Transverse colon (tissue), 4 donors: ENCODE measurements around the gene ADAMTS14. TPM values are rescaled to one million over a fixed set of nuclear protein-coding genes. Genes with fewer than 3 reads are reported as not detected.

Source experiments
- DNase-seq: peaks from one replicate; pipeline ENCODE4 v3.0.0-alpha.2; 2019
- H3K27ac ChIP-seq, 4 donors: fragments of 200-600 bp; sonication (generic); 2 replicates each; pipeline ENCODE4 v1.5.1; 2016 to 2018; ENCODE audit warnings: inconsistent platforms in 4 of 4
- H3K27me3 ChIP-seq: fragments of 200-600 bp; sonication (generic); 2 replicates; pipeline ENCODE4 v1.5.1; 2017; ENCODE audit warnings: inconsistent platforms
- H3K36me3 ChIP-seq, 4 donors: fragments of 200-600 bp; sonication (generic); 2 replicates each; pipeline ENCODE4 v1.5.1; 2017 to 2019; ENCODE audit warnings: inconsistent platforms in 4 of 4
- H3K4me1 ChIP-seq, 4 donors: fragments of 200-600 bp; sonication (generic); 2 replicates each; pipeline ENCODE4 v1.5.1; 2017 to 2020; ENCODE audit warnings: inconsistent platforms in 4 of 4
- H3K4me3 ChIP-seq, 4 donors: fragments of 200-600 bp; sonication (generic); 1 replicate in 1 of 4; 2 replicates in 3 of 4; pipeline versions ENCODE4 v1.5.1 to v1.6.1; 2017 to 2019; ENCODE audit warnings: inconsistent platforms in 4 of 4
- H3K9me3 ChIP-seq, 2 donors: fragments of 200-600 bp; sonication (generic); 2 replicates each; pipeline ENCODE4 v1.5.1; 2017 to 2019; ENCODE audit warnings: inconsistent platforms in 2 of 2
- CTCF ChIP-seq, 5 experiments: fragments of 200-600 bp in 3 of 5; fragments of 450-650 bp in 2 of 5; sonication (generic) in 3 of 5; IDR thresholded peaks; 1 replicate in 2 of 5; 2 replicates in 3 of 5; pipeline ENCODE4 v1.5.1; 2016 to 2017; ENCODE audit warnings: antibody characterized with exemption in 5 of 5, inconsistent platforms in 3 of 5, mild to moderate bottlenecking in 2 of 5, moderate library complexity in 1 of 5
- EP300 ChIP-seq: sonication (generic); formaldehyde crosslinking; IDR thresholded peaks from one replicate; pipeline ENCODE4 v1.6.1; 2017; ENCODE audit warnings: antibody characterized with exemption, low read depth
- POLR2A ChIP-seq: fragments of 450-650 bp; IDR thresholded peaks from one replicate; pipeline ENCODE4 v1.6.1; 2016; ENCODE audit warnings: antibody characterized with exemption, mild to moderate bottlenecking, moderate library complexity
- POLR2AphosphoS5 ChIP-seq, 3 donors: sonication (generic); formaldehyde crosslinking; IDR thresholded peaks; one replicate each; pipeline ENCODE4 v1.6.1; 2016; ENCODE audit warnings: antibody characterized with exemption in 3 of 3
- WGBS, 2 donors: methylation state at CpG; one replicate each; pipeline ENCODE4 v1.1.5; 2018; ENCODE audit warnings: low coverage in 1 of 2; 5-methylcytosine and 5-hydroxymethylcytosine counted together
- in situ Hi-C, 4 donors: fragments of 200-750 bp; cut with MboI; loops; one replicate each; pipeline versions ENCODE4 v1.15.0 to v1.15.1; 2017; ENCODE audit warnings: low sequenced_read_pairs in 3 of 4, low pct_ligation_motif_present in 1 of 4, low pct_unique_long_range_greater_than_20kb in 1 of 4
- intact Hi-C: fragments of 100-400 bp; cut with DNase I; formaldehyde crosslinking; loops from one replicate; pipeline ENCODE4 v1.15.1; 2023; ENCODE audit warnings: low total_unique reads
- total RNA-seq, 4 donors: library from RNA; depleted of rRNA; stranded (reverse); fragments of >200 nt; gene quantifications; one replicate each; pipeline ENCODE4 v1.1.0, GENCODE V29; 2016

Gene ADAMTS14
- total RNA-seq, 4 donors from 2014 or later: 0.95 to 3.8 (median 1.4) TPM

- Histone ChIP-seq H3K27me3 (no peaks in the 10 kb centered on the region), H3K27ac (no peak overlapping the region), H3K36me3 (no peaks in the 10 kb centered on the region), H3K4me3 (no peak overlapping the region), H3K4me1 (no peaks in the 10 kb centered on the region), H3K9me3 (no peaks in the 10 kb centered on the region)
- intact Hi-C loops: no loop called here
- no peak for TF ChIP-seq POLR2AphosphoS5 (IDR thresholded peaks at IDR 0.05)
- no peak for TF ChIP-seq EP300
- no peak for TF ChIP-seq CTCF (IDR thresholded peaks at IDR 0.05)
- no peak for TF ChIP-seq POLR2A
- no peak for DNase-seq
- 0 to 44% methylated on average over 1 to 3 of the region's 3 CpGs for WGBS, 2 donors
- in situ Hi-C loops: loop anchor here in 2 of 4 donors (10.0 to 25.0 kb wide), 2 partner anchors 195 to 288 kb away; no protein-coding TSS in a partner anchor
These were observed 77.9 kb downstream of the ADAMTS14 start for GRCh38 chr10:70750156-70750703.

GRCh38 chr10:70751356-70751755 is 79.0 kb downstream of the ADAMTS14 start:
- in situ Hi-C loops (loop anchor here in 2 of 4 donors (10.0 to 25.0 kb wide), 2 partner anchors 197 to 289 kb away; no protein-coding TSS in a partner anchor), intact Hi-C loops (no loop called here)
- TF ChIP-seq POLR2AphosphoS5 (IDR thresholded peaks at IDR 0.05) (no peak), CTCF (IDR thresholded peaks at IDR 0.05) (no peak), EP300 (no peak), POLR2A (no peak)
- WGBS, 2 donors: 97 to 100% methylated on average over 1 to 9 of the region's 9 CpGs
- no peak overlapping the region for H3K4me3 ChIP-seq
- H3K27ac ChIP-seq: no peak overlapping the region
- no peaks in the 10 kb centered on the region for H3K9me3 ChIP-seq
- no peaks in the 10 kb centered on the region for H3K36me3 ChIP-seq
- no peaks in the 10 kb centered on the region for H3K4me1 ChIP-seq
- H3K27me3 ChIP-seq: no peaks in the 10 kb centered on the region
- no peak for DNase-seq

GRCh38 chr10:70751991-70752390 is 79.7 kb downstream of the ADAMTS14 start:
- TF ChIP-seq CTCF (IDR thresholded peaks at IDR 0.05): no peak
- no peak for TF ChIP-seq POLR2A
- TF ChIP-seq EP300: no peak
- TF ChIP-seq POLR2AphosphoS5 (IDR thresholded peaks at IDR 0.05): no peak
- Histone ChIP-seq H3K36me3 (no peaks in the 10 kb centered on the region), H3K9me3 (no peaks in the 10 kb centered on the region), H3K4me3 (no peak overlapping the region), H3K27me3 (no peaks in the 10 kb centered on the region), H3K4me1 (no peaks in the 10 kb centered on the region), H3K27ac (no peak overlapping the region)
- 94% methylated on average over 14 of the region's 14 CpGs; no CpG with 5 or more reads in 1 of the 2 donors for WGBS, 2 donors
- in situ Hi-C loops: loop anchor here in 2 of 4 donors (10.0 to 25.0 kb wide), 2 partner anchors 197 to 290 kb away; no protein-coding TSS in a partner anchor
- DNase-seq: no peak
- intact Hi-C loops: no loop called here

GRCh38 chr10:70752571-70752970 is 80.3 kb downstream of the ADAMTS14 start:
- intact Hi-C loops (no loop called here), in situ Hi-C loops (loop anchor here in 2 of 4 donors (10.0 to 25.0 kb wide), 2 partner anchors 198 to 290 kb away; no protein-coding TSS in a partner anchor)
- DNase-seq: no peak
- Histone ChIP-seq H3K4me3 (no peak overlapping the region), H3K4me1 (no peaks in the 10 kb centered on the region), H3K9me3 (no peaks in the 10 kb centered on the region), H3K27ac (no peak overlapping the region), H3K27me3 (no peaks in the 10 kb centered on the region), H3K36me3 (no peaks in the 10 kb centered on the region)
- WGBS, 2 donors: 90% methylated on average over 5 of the region's 7 CpGs; no CpG with 5 or more reads in 1 of the 2 donors
- TF ChIP-seq CTCF (IDR thresholded peaks at IDR 0.05) (no peak), EP300 (no peak), POLR2A (no peak), POLR2AphosphoS5 (IDR thresholded peaks at IDR 0.05) (no peak)
